Mesothelial cell of epicardium (in vitro differentiated cells): ENCODE data around the gene NKX2-4. TPM values are rescaled to one million over a fixed set of nuclear protein-coding genes. Genes with fewer than 3 reads are reported as not detected.

Experiments used
- DNase-seq, 2 experiments: peaks; one replicate each; pipeline ENCODE4 v3.0.0; 2021; ENCODE audit warnings: low spot score in 2 of 2; ENCODE audit not compliant: unreplicated experiment in 2 of 2
- H3K27ac Mint-ChIP-seq: 2 replicates; pipeline ENCODE4 v1.8.0; 2021; ENCODE audit warnings: mixed read lengths
- H3K27me3 Mint-ChIP-seq: 2 replicates; pipeline ENCODE4 v1.8.0; 2021; ENCODE audit warnings: low read depth, mixed read lengths
- H3K36me3 Mint-ChIP-seq: 2 replicates; pipeline ENCODE4 v1.8.0; 2021; ENCODE audit warnings: mixed read lengths
- H3K4me1 Mint-ChIP-seq: 2 replicates; pipeline ENCODE4 v1.8.0; 2021; ENCODE audit warnings: mixed read lengths
- H3K4me3 Mint-ChIP-seq: 2 replicates; pipeline ENCODE4 v1.8.0; 2021; ENCODE audit warnings: mild to moderate bottlenecking, moderate library complexity, mixed read lengths
- H3K9me3 Mint-ChIP-seq: 2 replicates; pipeline ENCODE4 v1.8.0; 2021; ENCODE audit warnings: mixed read lengths
- CTCF ChIP-seq: fragments of 200-600 bp; sonication (generic); IDR thresholded peaks from one replicate; pipeline ENCODE4 v1.5.0; 2021; ENCODE audit warnings: antibody characterized with exemption; ENCODE audit not compliant: unreplicated experiment
- total RNA-seq: library from RNA; stranded (reverse); gene quantifications from 3 replicates; pipeline ENCODE4 v1.2.1, GENCODE V29; 2021

NKX2-4 gene
- total RNA-seq, 1 donor from 2014 or later: not detected

GRCh38 chr20:21386111-21386510 lies 11.2 kb downstream of the NKX2-4 start:
- Mint-ChIP-seq H3K4me1 (peaks cover under 1% of the 10 kb centered on the region), H3K36me3 (peaks cover 38% of the 10 kb centered on the region), H3K27ac (no peak overlapping the region), H3K27me3 (peaks cover 12% of the 10 kb centered on the region), H3K4me3 (no peak overlapping the region), H3K9me3 (no peaks in the 10 kb centered on the region)
- no peak for TF ChIP-seq CTCF
- DNase-seq: no peak

GRCh38 chr20:21384308-21384892 lies 12.9 kb downstream of the NKX2-4 start:
- no peaks in the 10 kb centered on the region for H3K27me3 Mint-ChIP-seq
- H3K4me3 Mint-ChIP-seq: no peak overlapping the region
- no peak overlapping the region for H3K27ac Mint-ChIP-seq
- no peak for DNase-seq
- no peaks in the 10 kb centered on the region for H3K9me3 Mint-ChIP-seq
- H3K36me3 Mint-ChIP-seq: peaks cover 32% of the 10 kb centered on the region
- H3K4me1 Mint-ChIP-seq: no peaks in the 10 kb centered on the region
- no peak for TF ChIP-seq CTCF

GRCh38 chr20:21381619-21382018 lies 15.7 kb downstream of the NKX2-4 start:
- H3K27me3 Mint-ChIP-seq: no peaks in the 10 kb centered on the region
- H3K4me1 Mint-ChIP-seq: no peaks in the 10 kb centered on the region
- H3K36me3 Mint-ChIP-seq: peaks cover 30% of the 10 kb centered on the region
- no peak for TF ChIP-seq CTCF
- H3K9me3 Mint-ChIP-seq: no peaks in the 10 kb centered on the region
- H3K27ac Mint-ChIP-seq: no peak overlapping the region
- H3K4me3 Mint-ChIP-seq: no peak overlapping the region
- DNase-seq: no peak

- Mint-ChIP-seq H3K4me3 (no peak overlapping the region), H3K27me3 (no peaks in the 10 kb centered on the region), H3K4me1 (no peaks in the 10 kb centered on the region), H3K27ac (no peak overlapping the region), H3K36me3 (peaks cover 30% of the 10 kb centered on the region), H3K9me3 (no peaks in the 10 kb centered on the region)
- TF ChIP-seq CTCF: no peak
- no peak for DNase-seq
Measured at GRCh38 chr20:21380711-21381110, 16.6 kb downstream of the NKX2-4 start.

GRCh38 chr20:21378259-21378658 lies 19.1 kb downstream of the NKX2-4 start:
- H3K4me1 Mint-ChIP-seq: no peaks in the 10 kb centered on the region
- no peaks in the 10 kb centered on the region for H3K9me3 Mint-ChIP-seq
- H3K36me3 Mint-ChIP-seq: peaks cover 24% of the 10 kb centered on the region
- H3K4me3 Mint-ChIP-seq: no peak overlapping the region
- TF ChIP-seq CTCF: no peak
- H3K27me3 Mint-ChIP-seq: no peaks in the 10 kb centered on the region
- DNase-seq: no peak
- H3K27ac Mint-ChIP-seq: no peak overlapping the region

- Mint-ChIP-seq H3K9me3 (no peaks in the 10 kb centered on the region), H3K27me3 (no peaks in the 10 kb centered on the region), H3K4me3 (no peak overlapping the region), H3K27ac (no peak overlapping the region), H3K4me1 (no peaks in the 10 kb centered on the region), H3K36me3 (peaks cover 24% of the 10 kb centered on the region)
- DNase-seq: no peak
- no peak for TF ChIP-seq CTCF
Measured at GRCh38 chr20:21377701-21378100, 19.6 kb downstream of the NKX2-4 start.
